Lower lobe of right lung (tissue), 2 donors: ENCODE data around the gene FLT3LG. TPM values are rescaled to one million over a fixed set of nuclear protein-coding genes. Genes with fewer than 3 reads are reported as not detected.
"Not testable (repeated sequence)": the region's sequence is repeated elsewhere in the genome, so short reads cannot be mapped to it uniquely, and the experiment has no call there.

Experiments used
- ATAC-seq, 2 donors: fragments of 200-7000 bp; cut with Tn5 transposase; one replicate each; pipeline ENCODE4 v1.9.1; 2020 to 2022; ENCODE audit warnings: mild to moderate bottlenecking in 2 of 2, moderate library complexity in 2 of 2
- DNase-seq: peaks from one replicate; pipeline ENCODE4 v3.0.0-alpha.2; 2020
- H3K27ac ChIP-seq: fragments of 200-600 bp; one replicate; pipeline ENCODE4 v1.8.0; 2022
- H3K27me3 ChIP-seq: fragments of 200-600 bp; one replicate; pipeline ENCODE4 v1.8.0; 2022; ENCODE audit warnings: low read depth
- H3K36me3 ChIP-seq: fragments of 200-600 bp; one replicate; pipeline ENCODE4 v1.8.0; 2022; ENCODE audit warnings: mild to moderate bottlenecking
- H3K4me1 ChIP-seq: fragments of 200-600 bp; one replicate; pipeline ENCODE4 v1.8.0; 2022
- H3K4me3 ChIP-seq: fragments of 200-600 bp; one replicate; pipeline ENCODE4 v1.8.0; 2022; ENCODE audit warnings: mild to moderate bottlenecking
- H3K9me3 ChIP-seq: fragments of 200-600 bp; one replicate; pipeline ENCODE4 v1.8.0; 2022
- CTCF ChIP-seq: fragments of 200-600 bp; IDR thresholded peaks from one replicate; pipeline ENCODE4 v1.8.0; 2022; ENCODE audit warnings: antibody characterized with exemption, mild to moderate bottlenecking
- intact Hi-C: fragments of 100-400 bp; cut with DNase I; formaldehyde crosslinking; loops from one replicate; pipeline ENCODE4 v1.11.0; 2022
- total RNA-seq: library from RNA; stranded (reverse); fragmentation: NEBNext Ultra II Directional; extraction: Animal tissue kit (Norgen Biotek cat#: 25700); gene quantifications from one replicate; pipeline ENCODE4 v1.2.1, GENCODE V29; 2021
- donor health status: DM: no; HTN: yes; CAD: no; lungs with severe emphysema.

FLT3LG gene
- total RNA-seq, 1 donor from 2014 or later = 12.8 TPM

DNA sequence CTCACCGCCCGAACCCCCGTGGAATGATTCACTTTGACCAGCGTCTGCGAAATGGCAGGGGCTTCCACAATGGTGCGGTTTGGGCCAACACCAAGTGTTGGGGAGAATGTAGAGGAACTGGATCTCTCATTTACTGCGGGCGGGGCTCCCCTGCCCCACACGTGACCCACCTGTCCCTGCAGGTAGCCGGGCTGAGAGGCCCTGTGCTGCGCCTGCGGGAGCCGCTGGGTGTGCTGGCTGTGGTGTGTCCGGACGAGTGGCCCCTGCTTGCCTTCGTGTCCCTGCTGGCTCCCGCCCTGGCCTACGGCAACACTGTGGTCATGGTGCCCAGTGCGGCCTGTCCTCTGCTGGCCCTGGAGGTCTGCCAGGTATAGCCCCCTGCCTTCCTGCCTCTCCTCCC lies 5.8 kb upstream of the FLT3LG start:
- peak overlapping the region; percentile 7 for H3K27ac ChIP-seq
- H3K27me3 ChIP-seq = no peaks in the 10 kb centered on the region
- H3K4me3 ChIP-seq = no peak overlapping the region
- H3K4me1 ChIP-seq = peaks cover 20% of the 10 kb centered on the region
- H3K9me3 ChIP-seq = no peaks in the 10 kb centered on the region
- peaks cover 48% of the 10 kb centered on the region for H3K36me3 ChIP-seq
- TF ChIP-seq CTCF = no peak
- intact Hi-C loops = no loop called here
- no peak for DNase-seq
- peak; percentile 12 to 13 for ATAC-seq

DNA sequence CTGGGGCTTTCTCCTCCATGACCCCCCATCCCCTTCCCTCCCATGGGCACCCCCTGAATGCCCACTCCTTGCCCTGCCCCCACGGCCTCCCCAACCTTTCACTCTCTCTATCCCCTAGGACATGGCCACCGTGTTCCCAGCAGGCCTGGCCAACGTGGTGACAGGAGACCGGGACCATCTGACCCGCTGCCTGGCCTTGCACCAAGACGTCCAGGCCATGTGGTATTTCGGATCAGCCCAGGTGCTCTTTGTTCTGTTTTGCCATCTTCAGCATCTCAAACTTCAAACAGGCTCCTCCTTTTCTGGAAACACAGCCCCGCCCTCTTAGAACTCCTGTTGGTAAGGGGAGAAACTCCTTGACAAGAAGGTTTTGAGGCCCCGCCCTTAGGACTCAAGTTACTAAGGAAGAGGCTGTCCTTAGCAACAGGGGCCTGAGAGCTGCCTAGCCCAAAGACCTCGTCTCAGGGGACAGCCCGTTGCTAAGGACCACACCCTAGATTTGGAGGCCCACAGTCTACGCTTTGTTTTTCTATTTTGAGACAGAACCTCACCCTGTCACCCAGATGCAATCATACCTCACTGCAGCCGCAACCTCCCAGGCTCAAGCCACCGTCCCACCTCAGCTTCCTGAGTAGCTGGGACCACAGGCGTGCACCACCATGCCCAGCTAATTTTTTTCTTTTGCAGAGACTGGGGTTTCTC lies 5.1 kb upstream of the FLT3LG start:
- Histone ChIP-seq H3K27ac (peak overlapping the region; percentile 7), H3K36me3 (peaks cover 45% of the 10 kb centered on the region), H3K9me3 (no peaks in the 10 kb centered on the region), H3K27me3 (no peaks in the 10 kb centered on the region), H3K4me3 (no peak overlapping the region), H3K4me1 (peaks cover 25% of the 10 kb centered on the region)
- ATAC-seq (peak; percentile 44 to 64), DNase-seq (no peak)
- intact Hi-C loops = no loop called here
- TF ChIP-seq CTCF = no peak

GRCh38 chr19:49469828-49470614 lies 4.0 kb upstream of the FLT3LG start:
- no peaks in the 10 kb centered on the region for H3K9me3 ChIP-seq
- no peak for DNase-seq
- H3K4me1 ChIP-seq = peaks cover 26% of the 10 kb centered on the region
- ATAC-seq = peak in 1 of 2 donors; percentile 23
- H3K4me3 ChIP-seq = no peak overlapping the region
- intact Hi-C loops = no loop called here
- peaks cover 34% of the 10 kb centered on the region for H3K36me3 ChIP-seq
- no peak for TF ChIP-seq CTCF
- no peak overlapping the region for H3K27ac ChIP-seq
- no peaks in the 10 kb centered on the region for H3K27me3 ChIP-seq

- no peak overlapping the region for H3K27ac ChIP-seq
- H3K4me1 ChIP-seq = peaks cover 26% of the 10 kb centered on the region
- TF ChIP-seq CTCF = no peak
- no peak for DNase-seq
- H3K27me3 ChIP-seq = no peaks in the 10 kb centered on the region
- intact Hi-C loops = no loop called here
- H3K4me3 ChIP-seq = no peak overlapping the region
- H3K9me3 ChIP-seq = no peaks in the 10 kb centered on the region
- no peak for ATAC-seq
- peaks cover 28% of the 10 kb centered on the region for H3K36me3 ChIP-seq
Observed at GRCh38 chr19:49470615-49470978, 3.4 kb upstream of the FLT3LG start.

DNA sequence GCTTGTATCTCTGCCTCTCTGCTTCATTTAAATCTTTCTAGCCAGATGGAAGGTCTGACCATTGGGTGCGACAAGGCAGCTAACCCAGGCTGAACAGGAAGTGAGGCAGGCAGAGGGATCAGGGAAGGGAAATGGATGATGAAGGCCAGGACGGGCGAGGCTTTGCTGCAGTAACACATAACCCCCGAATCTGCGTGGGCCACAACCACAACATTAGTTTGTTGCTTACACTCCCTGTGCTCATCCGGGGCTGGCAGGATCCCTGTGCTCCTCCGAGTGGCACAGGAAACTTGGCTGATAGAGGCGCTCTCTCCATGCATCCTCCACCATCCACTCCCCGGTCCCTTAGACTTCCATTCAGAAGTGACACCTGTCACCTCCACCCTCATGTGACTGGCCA lies 1.1 kb upstream of the FLT3LG start:
- no peak for TF ChIP-seq CTCF
- DNase-seq (no peak), ATAC-seq (no peak)
- Histone ChIP-seq H3K4me3 (no peak overlapping the region), H3K27ac (no peak overlapping the region), H3K4me1 (peaks cover 26% of the 10 kb centered on the region), H3K27me3 (no peaks in the 10 kb centered on the region), H3K36me3 (peaks cover 11% of the 10 kb centered on the region), H3K9me3 (no peaks in the 10 kb centered on the region)
- intact Hi-C loops = no loop called here

DNA sequence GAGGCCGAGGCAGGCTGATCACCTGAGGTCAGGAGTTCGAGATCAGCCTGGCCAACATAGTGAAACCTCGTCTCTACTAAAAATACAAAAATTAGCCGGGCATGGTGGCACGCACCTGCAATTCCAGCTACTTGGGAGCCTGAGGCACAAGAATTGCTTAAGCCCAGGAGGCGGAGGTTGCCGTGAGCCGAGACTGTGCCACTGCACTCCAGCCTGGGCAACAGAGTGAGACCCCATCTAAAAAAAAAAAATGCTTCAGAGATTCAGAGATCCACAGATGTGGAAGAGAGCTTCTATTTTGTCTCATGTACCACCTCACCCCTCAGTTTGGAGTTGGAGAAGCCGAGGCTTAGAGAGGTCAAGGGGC lies 531 bp upstream of the FLT3LG start:
- peak overlapping the region; percentile 75 for H3K4me3 ChIP-seq
- DNase-seq, ATAC-seq, intact Hi-C loops, H3K27me3 ChIP-seq, H3K9me3 ChIP-seq: not testable (repeated sequence)
- peaks cover 25% of the 10 kb centered on the region for H3K4me1 ChIP-seq
- H3K36me3 ChIP-seq = peaks cover 11% of the 10 kb centered on the region
- peak overlapping the region; percentile 85 for H3K27ac ChIP-seq
